B cell (primary cell): ENCODE measurements around the gene PNMA6A.
"Not testable (repeated sequence)": the region's sequence is repeated elsewhere in the genome, so short reads cannot be mapped to it uniquely, and the experiment has no call there.

ENCODE experiments used
- CTCF ChIP-seq: fragments of 200-600 bp; IDR thresholded peaks from one replicate; pipeline ENCODE4 v1.8.0; 2022; ENCODE audit warnings: antibody characterized with exemption, mild to moderate bottlenecking
- EZH2 ChIP-seq: IDR thresholded peaks from 2 replicates; pipeline ENCODE4 v1.6.1; 2012; ENCODE audit warnings: borderline replicate concordance, low read depth, mild to moderate bottlenecking, moderate library complexity, low read length; ENCODE audit not compliant: insufficient read depth, poor library complexity, severe bottlenecking

DNA sequence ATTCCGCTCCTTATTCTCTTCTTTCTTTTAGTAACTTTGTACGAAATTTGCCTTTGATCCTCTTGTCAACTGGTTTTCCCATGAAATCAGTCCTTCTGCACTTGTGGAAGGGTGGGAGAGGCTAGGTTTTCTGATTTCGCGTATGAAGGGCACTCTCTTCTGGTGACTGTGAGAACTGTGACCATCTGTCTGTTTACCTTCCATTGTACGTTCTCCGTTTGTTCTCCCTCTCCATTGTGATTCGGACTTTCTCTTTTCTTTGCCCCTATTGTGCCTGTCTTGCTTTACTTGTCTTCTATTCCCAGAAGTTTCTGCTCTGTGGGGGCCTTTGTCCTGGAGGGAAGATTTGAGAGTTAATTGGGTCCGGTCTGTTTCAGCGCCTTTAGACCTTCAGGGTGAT is 41.6 kb downstream of the PNMA6A start:
- not testable (repeated sequence) for TF ChIP-seq CTCF, EZH2
